ENCODE data around the gene PPP1R1A.

DNA sequence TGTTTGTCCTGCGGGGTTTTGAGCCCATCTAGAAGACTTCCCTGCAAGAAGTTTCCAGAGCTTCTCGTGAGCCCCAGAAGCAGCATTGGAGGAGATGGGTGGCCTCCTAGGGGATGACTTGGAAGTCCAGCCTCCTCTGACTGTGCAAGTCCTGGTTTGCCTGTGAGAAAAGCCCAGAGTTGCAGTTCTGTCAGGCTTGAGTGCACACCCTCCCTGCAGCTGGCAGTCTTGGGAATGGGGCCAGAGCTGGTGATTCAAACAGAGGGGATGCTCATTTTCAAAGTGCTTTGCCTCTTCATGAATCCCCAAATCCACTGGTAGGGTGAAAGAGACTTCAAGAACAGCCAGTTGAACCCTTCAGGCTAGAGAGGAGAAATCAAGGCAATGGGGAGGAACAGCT, 3.9 kb upstream of the PPP1R1A start:
- TF ChIP-seq POLR2A (IDR thresholded peaks at IDR 0.05; ENCODE audit: low read depth, low read length) (no peak), TAF1 (IDR thresholded peaks at IDR 0.05; ENCODE audit: borderline replicate concordance, low read depth, low read length) (no peak)
